AG10803 (cell line): ENCODE data around the gene SUCNR1.
"Not testable (repeated sequence)": the region's sequence is repeated elsewhere in the genome, so short reads cannot be mapped to it uniquely, and the experiment has no call there.

Experiments
- DNase-seq: peaks from one replicate; pipeline ENCODE4 v3.0.0; 2010; ENCODE audit warnings: low read depth
- H3K4me3 ChIP-seq: 2 replicates; pipeline ENCODE4 v1.5.1; 2011; ENCODE audit warnings: mild to moderate bottlenecking, low read length, control low read depth
- TF ChIP-seq, protein P1 (sequence below): conservative IDR thresholded peaks from 2 replicates; pipeline ENCODE4 v1.5.1; 2011; ENCODE audit warnings: mild to moderate bottlenecking, low read length, control low read depth, inconsistent platforms

SUCNR1 gene

DNA sequence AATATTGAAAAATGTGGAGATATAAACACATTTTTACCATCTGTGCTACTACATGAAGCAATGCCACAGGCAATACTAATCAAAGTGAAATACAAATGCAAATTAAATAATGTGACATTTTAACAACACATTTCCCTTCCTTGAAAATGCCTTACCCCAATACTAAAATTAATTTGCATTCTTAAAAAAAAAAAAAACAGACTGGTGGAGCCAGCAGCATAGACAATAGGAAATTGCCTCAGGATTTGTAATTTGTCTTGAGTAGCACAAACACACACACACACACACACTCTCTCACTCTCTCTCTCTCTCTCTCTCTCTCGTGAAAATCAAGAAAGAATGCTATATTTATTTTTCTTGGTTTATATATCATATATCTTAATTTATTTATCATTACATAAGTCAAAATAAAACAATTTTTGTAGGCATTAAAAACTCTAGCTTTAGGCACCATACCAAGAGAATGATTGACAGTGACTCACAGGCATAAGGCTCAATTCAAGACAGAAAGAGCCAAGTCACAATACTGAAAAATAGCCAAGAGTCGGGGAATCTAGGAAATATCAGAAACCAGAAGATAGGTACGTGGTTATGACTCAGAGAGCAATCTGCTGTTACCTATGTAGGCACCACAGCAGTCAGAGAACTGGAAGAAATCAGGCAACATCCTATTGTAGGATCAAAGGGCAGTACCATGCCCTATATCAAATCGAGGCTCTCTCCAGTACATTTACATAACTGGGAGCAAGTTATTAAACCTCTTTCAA lies 23.0 kb downstream of the SUCNR1 start:
- DNase-seq, result peak; percentile 31
- no peak overlapping the region for H3K4me3 ChIP-seq
- TF ChIP-seq, protein P1, sequence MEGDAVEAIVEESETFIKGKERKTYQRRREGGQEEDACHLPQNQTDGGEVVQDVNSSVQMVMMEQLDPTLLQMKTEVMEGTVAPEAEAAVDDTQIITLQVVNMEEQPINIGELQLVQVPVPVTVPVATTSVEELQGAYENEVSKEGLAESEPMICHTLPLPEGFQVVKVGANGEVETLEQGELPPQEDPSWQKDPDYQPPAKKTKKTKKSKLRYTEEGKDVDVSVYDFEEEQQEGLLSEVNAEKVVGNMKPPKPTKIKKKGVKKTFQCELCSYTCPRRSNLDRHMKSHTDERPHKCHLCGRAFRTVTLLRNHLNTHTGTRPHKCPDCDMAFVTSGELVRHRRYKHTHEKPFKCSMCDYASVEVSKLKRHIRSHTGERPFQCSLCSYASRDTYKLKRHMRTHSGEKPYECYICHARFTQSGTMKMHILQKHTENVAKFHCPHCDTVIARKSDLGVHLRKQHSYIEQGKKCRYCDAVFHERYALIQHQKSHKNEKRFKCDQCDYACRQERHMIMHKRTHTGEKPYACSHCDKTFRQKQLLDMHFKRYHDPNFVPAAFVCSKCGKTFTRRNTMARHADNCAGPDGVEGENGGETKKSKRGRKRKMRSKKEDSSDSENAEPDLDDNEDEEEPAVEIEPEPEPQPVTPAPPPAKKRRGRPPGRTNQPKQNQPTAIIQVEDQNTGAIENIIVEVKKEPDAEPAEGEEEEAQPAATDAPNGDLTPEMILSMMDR, result no peak

DNA sequence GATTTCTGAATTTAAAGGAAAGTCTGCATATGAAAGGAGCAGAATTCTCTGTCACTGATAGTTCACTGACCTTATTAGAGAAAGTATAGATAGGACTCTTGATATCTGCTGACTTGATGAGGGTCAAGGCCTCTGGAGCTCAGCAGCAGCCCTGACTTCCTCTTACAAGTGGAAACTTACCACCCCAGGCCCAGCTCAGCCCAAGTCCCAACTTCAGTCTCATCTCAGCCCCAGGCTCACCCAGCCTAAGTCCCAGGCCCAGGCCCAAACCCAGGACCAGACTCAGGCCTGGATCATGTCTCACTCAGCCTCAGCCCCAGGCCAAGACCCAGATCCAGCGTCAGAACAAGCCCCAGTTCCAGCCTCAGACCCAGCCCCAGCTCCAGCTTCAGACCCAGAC lies 24.7 kb downstream of the SUCNR1 start:
- H3K4me3 ChIP-seq, DNase-seq: not testable (repeated sequence)

- H3K4me3 ChIP-seq, DNase-seq: not testable (repeated sequence)
These were observed 25.3 kb downstream of the SUCNR1 start for GRCh38 chr3:151898564-151899261.

- TF ChIP-seq, protein P1, result no peak
- no peak overlapping the region for H3K4me3 ChIP-seq
- no peak for DNase-seq
These were observed 26.6 kb downstream of the SUCNR1 start for GRCh38 chr3:151899996-151900395.

DNA sequence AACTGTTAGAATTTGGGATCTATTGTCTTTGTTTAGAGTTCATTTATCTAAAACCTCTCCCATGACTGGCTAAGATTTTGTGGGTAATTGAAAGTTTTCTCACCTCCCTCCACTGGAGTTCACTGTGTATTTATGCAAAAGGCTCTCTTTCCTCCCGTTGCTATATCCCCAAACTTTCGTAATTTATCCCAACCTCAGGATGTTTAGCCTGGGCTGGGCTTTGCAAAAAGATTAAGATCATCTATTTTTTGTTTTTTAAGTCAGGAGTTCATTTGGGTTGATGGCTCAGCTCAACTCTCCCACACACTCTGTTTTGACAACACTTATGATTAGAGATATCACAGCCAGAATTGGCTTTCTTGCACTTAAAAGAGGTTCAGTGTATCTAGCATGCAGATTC lies 27.0 kb downstream of the SUCNR1 start:
- TF ChIP-seq, protein P1, result no peak
- H3K4me3 ChIP-seq, result no peak overlapping the region
- DNase-seq, result no peak

DNA sequence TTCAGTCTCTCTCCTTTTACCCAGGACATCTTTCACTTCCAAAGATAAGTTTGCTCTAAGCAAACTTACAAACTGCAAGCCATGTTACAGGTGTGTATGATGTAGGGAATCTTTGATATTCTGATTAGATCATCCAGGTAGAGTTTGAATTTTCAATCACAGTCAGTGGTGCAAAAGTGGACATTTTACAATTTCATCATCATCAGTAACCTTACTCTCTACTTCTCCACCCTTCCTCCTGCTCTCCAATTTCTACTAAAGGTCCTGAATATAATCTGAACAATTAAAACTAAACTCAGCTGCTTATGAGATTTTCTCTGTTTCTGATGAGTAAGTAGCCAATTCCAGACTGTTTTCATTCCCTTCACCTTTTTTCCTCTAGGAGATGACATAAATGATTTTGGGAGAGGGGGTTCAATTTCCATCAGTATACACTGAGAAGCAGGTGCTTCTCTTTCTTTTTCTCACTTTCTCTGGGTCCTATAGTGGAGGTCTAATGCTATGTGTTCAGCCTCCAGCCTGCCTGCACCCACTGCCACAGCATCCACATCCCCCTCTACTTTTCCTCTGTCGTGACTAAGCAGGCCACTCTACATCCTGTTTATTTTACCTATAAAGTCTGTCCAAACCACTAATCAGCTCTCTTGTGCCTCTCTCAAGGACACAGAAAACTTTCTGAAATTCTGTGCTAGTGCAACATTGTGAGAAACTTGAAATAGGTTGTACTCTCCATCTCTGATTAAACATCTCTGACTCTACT lies 27.6 kb downstream of the SUCNR1 start:
- DNase-seq, result no peak
- no peak overlapping the region for H3K4me3 ChIP-seq
- TF ChIP-seq, protein P1, result no peak

GRCh38 chr3:151901644-151902285 lies 28.3 kb downstream of the SUCNR1 start:
- H3K4me3 ChIP-seq, result no peak overlapping the region
- TF ChIP-seq, protein P1, result no peak

More at GRCh38 chr3:151901644-151902285, 28.3 kb downstream of the SUCNR1 start:
- DNase-seq, result no peak
